ENCODE measurements around the gene GTPBP1.

The GTPBP1 gene

DNA sequence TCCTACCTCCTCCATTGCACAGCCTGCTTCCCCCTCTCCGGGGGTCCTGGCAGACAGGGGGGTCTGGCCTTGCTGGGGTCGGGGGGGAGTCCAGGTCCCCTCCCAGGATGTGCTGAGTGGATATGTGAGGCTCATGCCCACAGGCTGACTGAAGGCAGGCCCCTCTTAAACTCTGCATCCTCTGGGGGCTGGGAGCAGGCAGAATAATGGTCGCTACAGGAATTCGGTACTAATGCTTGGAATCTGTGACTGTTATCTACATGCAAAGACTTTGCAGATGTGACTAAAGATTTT is 51.7 kb downstream of the GTPBP1 start:
- DNase-seq (ENCODE audit: low read depth, low spot score): no peak

DNA sequence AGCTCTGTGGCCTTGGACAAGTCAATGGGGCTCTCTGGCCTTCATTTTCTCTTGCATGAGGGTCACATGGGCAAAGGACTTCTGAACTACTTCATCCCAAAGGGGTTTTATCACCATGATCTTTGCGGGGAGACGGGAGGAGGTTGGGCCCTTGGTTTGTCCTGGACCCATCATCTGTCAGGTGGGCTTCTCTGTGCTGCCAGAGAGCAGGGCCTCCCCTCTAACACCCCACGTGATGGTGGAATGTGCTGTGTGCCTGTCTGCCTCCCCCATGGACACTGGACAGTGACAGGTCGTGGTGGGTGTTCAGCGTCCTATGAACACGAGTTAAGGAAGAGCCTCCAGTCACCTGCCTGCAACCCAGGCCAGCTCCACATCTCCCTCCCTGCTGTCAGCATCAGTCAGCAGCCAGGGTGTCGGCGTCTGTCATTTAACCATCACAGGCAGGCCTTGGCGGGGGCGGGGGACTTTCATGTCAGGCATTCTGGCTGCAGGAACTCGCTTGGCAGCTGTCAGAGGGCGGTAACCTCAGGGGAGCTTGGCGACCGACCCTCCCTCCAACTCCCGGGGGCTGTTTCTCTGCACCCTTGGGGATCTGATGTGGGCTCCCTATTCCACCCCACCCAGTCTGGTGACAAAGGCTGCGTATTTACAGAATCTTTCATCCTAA is 52.7 kb downstream of the GTPBP1 start:
- peak; percentile 48 for DNase-seq (ENCODE audit: low read depth, low spot score)

DNA sequence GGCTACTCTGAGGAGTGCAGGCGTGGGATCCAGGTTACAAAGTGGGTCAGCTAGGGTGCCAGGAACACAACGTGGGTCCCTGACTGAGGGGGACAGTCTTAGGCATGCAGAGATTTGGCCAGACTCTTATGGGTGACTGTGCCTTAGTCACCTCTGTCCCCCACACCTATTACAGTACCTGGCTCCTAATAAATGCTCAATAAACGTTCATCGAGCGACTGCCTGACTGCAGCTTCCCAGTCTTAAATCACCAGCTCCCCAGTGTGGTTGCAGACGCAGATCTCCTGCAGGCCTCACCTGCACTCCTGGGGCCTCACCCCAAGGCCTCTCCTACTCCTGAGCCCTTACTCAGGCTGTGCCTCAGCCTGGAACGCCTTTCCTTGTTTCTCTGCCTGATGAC is 53.3 kb downstream of the GTPBP1 start:
- no peak for DNase-seq (ENCODE audit: low read depth, low spot score)

DNA sequence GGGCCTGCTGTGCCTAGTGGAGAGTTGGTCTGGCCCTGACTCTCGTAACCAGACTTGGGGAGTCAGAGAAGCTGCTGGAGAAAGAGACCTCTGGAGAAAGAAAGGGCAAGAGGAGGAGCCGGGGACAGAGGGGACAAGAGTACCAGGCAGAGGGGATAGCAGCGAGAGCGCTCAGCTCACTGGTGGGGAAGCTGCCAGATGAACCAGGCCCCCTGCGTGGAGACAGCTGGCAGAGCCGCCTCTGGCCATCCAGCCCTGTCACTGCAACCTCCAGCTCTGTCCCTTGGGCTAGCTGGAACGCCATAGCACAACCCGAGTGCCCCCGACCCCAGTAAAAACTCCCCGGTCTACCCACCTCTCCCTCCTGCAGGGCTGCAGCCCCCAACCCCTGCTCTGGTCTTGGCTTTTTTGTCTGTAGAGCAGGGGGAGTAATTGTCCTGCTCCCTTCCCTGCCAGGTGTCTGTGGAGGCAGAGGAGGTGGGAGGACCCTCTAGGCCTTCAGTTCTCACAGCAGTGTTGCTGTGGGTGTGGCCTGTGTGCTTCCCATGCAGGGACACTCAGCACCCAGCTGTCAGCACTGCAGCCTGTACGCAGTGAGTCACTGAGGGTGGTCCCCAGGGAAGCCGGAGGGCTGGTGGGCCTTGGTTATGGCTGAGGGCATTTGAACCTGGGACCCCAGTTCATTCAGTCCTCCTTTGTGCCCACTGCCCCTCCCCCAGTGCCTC is 54.9 kb downstream of the GTPBP1 start:
- DNase-seq (ENCODE audit: low read depth, low spot score): peak; percentile 26

DNA sequence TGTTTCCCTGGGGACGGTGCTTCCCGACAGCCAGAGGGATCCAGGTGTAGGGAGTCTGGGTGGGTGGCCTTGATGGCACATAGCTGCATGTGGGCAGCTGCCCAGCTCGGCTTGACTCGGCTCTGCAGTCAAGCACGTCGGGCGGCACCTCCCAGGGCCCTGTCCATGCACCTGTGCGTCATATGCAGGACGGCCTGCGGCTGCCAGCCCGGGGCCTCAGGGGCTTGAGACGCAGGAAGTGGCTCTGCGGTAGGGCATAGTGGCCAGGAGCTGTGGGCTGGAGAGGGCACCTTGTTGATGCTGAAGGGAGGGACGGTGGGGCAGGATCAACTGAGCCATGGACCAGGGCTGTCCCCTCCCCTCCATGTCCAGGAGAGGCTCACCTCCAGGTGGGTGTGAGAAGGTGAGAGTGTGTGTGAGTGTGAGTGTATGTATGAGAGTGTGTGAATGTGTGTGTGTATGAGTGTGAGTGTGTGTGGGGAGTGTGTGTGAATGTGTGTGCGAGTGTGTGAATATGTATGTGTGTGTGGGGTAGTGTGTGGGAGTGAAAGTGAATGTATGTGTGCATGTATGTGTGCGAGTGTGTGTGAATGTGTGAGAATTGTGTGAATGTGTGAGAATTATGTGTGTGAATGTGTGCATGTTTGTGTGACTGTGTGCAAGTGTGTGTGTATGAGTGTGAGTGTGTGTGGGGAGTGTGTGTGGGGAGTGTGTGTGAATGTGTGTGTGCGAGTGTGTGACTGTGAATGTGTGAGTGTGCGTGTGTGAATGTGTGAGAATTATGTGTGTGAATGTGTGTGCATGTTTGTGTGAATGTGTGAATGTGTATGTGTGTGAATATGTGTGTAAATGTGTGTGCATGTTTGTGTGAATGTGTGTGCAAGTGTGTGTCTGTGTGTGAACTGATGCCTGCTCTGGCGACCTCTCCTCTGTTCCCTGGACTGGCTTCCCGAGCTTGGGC is 55.7 kb downstream of the GTPBP1 start:
- no peak for DNase-seq (ENCODE audit: low read depth, low spot score)

DNA sequence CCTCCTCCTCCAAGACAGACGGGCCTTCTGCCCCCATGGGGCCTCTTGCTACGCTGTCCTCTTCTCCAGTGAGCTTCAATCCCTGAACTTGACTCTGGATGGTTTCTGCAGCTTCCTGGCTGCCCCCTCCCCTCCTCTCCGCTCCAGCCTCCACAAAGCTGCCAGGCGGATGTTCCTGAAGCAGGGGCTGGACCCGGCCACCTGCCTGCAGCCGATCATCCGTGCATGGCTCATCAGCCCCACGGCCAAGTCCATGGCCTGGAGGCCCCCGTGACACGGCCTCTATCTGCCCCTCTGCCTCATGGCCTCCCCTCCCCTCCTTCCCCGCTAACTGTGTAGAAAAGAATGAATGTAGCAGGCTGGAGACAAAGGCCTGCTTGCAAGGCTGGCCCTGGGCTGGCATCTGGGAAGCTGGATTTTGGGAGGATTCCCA is 56.8 kb downstream of the GTPBP1 start:
- no peak for DNase-seq (ENCODE audit: low read depth, low spot score)

DNA sequence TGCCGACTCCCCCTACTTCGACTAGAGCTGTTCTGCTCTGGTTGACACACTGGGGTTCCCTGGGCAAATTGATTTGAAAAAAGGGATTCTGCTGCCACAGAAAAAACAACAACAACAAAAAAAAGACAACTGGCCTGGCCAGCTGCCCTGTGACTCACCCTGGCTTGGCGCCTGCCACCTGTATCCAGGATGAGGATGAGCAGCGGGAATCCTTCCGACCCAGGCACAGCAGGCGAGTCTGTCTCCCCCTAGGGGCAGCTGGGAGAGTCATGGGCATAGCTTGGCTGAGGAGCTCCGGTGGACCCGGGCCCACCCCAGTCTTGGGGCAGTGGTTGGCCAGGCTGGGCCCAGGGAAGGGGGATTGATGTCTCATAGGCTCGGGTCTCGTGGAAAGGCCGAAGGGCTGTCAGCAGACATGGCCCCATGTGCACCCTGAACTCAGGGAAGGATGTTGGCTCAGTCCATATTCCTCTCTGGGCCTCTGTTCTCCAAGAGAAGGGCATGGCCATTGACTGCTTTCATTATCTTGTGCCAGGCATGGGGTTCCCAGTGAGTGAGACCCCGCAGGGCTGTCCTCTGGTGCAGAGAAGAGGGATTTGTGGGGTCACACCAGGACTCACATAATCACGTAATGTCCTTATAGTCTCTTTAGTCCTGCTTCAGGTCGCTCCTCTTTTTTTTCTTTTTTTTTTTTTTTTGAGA is 60.5 kb downstream of the GTPBP1 start:
- peak; percentile 81 for DNase-seq (ENCODE audit: low read depth, low spot score)

DNA sequence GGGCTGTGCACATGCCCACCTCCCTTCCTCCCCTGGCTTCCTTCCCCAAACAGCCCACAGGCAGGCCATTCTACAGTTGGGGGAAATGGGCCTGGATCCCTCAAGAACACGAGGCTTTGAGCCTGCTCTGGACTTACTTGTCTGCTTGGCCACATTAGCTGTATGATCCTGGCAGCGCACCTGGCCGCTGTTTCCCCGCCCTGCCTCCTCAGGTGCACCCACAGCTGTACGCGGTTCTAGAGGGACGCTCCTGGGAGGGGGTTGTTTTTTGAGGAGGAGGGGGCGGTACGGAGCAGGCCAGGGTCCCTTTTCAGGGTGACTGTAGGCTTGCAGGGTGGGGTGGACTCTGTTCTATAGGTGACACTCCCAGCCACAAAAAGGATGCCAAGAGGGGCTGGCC is 61.6 kb downstream of the GTPBP1 start:
- no peak for DNase-seq (ENCODE audit: low read depth, low spot score)

DNA sequence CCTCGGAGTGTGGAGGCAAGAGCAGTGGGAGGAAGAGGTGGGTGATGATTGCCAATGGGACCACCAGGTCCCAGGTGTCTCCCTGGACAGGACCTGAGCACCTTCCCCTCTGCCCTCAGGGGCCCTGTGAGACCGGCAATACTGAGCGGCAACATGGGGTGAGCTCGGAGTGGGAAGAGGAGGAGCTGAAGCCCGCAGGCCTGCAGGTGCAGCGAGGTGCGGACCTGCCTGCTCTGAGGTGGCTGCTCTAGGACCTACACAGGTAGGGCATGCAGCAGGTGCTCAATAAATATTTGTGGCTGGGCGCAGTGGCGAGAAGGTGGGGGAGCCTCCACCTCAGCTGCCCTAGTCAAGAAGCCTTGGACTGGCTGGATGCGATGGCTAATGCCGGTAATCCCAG is 62.3 kb downstream of the GTPBP1 start:
- no peak for DNase-seq (ENCODE audit: low read depth, low spot score)

DNA sequence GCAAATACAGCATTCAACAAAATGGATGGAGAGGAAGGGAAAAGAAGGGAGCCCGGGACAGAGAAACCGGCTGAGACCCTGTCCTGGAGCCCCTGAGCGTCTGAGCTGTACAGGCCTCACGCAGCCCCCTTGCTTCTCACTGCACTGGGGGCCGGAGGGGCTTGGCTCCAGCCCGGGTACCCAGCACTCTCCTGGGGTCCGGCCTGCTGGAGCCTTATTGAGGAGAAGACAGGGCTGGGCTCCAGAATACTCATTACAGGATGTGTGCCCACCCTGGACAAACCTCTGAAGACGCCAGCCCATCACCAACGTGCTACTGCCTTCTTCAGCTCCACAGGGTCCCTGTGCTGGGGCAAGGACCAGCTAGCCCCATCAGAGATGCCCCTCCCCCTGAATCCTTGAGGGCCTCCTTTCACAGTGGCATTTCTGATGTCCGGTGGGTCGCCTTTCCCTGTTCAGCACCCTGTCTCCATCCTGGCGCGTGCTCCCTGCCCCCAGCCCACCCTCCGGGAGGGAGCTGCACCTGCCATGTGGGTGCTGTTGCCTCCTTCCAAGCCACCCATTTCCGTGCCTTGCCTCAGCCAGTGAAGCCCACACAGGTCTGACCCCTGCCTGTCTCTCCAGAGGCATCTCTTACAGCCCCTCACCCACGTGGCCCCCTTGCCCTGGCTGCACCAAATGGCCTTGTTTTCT is 64.7 kb downstream of the GTPBP1 start:
- DNase-seq (ENCODE audit: low read depth, low spot score): no peak

DNA sequence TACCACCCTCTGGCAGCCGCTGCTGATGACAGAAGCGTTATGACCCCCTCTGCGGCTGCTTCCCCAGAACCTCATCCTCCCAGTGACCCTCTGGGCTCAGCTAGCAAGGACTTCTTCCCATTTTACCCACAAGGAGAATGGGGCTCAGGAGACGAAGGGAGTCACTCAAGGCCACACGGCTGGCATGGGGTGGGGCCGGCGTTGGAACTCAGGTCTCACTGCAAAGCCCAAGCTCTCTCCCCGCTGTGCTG is 66.8 kb downstream of the GTPBP1 start:
- DNase-seq (ENCODE audit: low read depth, low spot score): no peak

DNA sequence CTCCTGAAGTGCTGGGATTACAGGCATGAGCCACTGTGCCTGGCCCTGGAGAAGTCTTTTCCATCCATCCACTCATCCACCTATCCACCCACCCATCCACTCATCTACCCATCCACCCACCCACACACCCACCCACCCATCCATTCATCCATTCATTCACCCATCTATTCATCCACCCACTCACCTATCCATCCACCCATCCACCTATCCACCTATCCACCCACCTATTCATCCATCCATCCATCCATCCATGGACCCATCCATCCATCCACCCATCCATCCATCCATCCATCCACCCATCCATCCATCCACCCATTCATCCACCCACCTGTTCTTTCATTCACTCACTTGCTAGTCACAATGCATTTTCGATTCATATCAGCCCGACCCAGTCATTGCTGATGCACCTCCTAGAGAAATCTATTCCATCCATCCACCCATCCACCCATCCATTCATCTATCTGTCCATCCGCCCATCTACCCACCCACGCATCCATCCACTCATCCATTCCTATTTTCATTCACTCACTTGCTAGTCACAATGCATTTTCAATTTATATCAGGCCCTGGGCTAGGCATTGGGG is 67.7 kb downstream of the GTPBP1 start:
- DNase-seq (ENCODE audit: low read depth, low spot score): no peak

DNA sequence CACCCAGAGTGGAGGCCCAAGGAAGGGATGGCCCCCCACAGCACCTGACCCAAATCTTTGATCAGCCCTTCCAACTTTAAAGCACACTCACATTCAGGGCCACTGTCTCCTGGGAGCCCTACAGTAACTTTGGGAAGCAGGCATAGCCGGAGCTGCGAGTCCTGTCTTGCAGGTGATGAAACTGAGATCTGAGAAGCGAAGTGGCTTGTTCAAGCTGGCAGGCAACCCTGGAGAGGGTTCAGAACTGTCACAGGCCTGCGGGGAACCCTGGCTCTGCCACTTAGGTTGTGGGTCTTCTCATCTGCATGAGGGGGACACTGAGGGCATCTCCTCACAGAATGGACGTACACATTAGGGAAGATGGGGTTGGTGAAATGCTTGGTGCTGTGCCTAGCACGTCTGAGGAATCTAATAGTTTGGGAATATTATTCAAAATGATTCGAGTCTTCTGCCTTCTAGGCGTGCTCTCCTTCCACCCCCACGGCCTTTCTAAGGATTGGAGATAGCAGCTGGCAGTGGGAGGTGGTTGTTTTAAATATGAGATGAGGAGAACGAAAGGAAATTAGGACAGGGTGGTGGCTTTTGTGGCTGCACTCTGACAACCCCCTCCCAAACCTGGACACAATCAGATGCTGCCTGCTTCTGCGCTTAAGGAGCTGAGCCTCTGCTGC is 68.9 kb downstream of the GTPBP1 start:
- no peak for DNase-seq (ENCODE audit: low read depth, low spot score)

DNA sequence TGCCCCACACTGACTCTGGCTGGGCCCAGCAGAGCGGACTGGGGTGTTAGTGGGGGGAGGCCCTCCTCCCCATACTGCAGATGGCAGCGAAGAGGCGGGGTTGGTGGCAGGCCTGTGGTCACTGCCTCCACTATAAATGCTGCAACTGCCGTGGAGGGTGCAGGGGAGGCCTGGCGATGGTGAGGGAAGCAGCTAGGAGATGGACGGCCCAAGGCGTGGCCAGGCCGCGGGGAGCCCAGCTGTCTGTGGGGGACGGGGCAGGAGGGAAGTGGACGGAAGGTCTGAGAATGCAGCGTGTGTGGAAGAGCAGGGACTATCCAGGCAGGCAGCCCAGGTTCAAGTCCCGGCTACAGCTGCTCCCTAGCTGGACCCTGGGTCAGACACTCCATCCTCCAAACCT is 69.9 kb downstream of the GTPBP1 start:
- DNase-seq (ENCODE audit: low read depth, low spot score): no peak

DNA sequence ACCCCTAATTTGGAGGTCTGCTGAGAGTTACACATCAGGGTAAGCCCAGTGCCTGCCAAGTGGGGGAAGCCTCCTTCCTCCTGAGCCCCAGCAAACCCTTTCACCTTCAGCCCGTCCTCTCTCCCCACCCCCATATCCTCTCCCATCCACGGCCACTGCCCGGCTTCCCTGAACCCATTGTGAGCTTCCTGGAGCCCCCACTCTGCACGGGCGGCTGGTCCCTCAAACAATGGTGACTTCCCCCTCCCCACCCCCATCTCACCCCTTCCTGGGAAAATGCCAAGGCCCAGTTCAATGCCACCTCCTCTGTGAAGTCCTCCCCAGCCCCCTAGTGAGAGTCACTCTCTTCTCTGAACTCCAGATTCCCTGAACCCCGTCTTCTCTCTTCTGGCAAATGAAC is 70.3 kb downstream of the GTPBP1 start:
- no peak for DNase-seq (ENCODE audit: low read depth, low spot score)

DNA sequence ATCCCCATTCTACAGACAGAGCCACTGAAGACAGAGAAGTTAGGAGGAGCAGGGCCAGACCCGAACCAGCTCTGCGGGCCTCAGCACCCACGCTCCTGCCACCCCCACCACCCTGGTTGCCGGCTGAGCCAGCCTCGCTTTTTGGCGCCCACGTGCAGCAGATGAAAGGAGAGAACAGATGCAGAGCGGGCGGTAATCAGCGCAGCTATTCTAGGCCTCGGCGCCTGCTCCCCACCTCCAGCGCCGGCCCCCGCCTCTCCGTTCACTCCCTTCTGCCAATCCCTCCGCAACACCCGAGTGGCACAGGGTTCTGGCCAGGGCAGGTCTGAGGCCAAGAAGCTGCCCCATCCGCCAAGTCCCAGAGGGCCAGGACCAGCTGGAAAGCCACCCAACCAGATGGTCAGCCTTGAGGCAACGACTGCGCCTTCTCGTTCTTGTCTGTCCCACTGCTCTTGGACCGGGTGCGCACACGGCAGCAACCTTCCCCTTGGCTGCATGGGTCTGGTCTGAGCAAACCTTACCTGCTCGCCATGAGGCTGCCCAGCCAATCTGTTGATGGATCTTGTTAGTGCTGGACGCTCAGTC is 71.4 kb downstream of the GTPBP1 start:
- no peak for DNase-seq (ENCODE audit: low read depth, low spot score)

DNA sequence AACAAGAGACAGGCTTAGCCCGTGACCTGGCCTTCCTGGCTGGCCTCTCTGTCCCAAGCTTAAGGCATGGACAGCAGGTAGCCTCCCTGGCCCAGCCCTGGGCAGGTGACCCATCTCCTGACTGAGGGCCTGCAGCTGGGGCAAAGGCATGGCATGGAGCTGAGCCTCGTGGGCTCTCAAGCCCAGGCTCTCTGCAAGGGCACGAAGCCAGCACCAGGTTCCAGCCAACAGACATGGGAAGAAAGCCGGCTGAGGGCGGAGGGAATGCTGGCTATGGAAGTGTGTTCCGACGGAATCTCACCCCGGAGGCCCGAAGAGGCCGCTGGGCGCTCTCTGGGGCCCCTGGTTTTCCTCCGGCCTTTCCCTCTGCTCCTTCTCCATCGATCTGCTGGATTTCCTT is 75.3 kb downstream of the GTPBP1 start:
- DNase-seq (ENCODE audit: low read depth, low spot score): no peak

DNA sequence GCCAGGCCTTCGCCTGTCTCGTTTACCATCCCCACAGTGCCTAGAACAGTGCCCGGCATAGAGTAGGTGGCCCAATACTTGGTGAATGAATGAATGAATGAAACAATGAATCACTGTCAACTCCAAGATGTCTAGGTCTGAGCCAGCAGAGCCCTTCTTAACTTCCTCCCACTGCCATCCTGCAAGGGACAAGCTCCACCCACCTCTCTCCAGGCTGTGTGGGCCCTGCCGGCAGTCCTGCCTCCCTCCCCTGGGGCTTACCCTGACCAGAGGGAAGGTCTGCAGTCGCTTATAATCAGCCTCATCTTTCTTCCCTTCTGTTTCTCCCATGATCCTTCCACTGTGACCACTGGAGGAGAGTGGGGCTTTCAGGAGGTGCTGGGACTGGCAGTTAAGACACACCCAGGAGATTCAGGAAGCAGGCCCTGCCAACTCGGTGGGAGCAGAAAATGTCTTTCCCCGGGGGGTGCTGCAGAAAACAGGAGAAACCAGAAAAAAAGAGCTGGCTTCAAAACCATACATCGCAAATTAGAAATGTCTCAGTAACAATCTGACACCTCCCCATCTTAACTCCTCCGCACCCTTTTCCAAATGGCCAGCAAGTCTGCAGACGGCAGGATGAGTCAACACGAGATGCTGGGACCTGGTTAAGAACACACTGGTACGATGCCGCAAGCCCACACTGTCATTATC is 76.8 kb downstream of the GTPBP1 start:
- DNase-seq (ENCODE audit: low read depth, low spot score): peak; percentile 18
